GM10248 (cell line): ENCODE measurements around the gene DUSP22.

Experiments used
- CTCF ChIA-PET: fragments of 300-600 bp; sonication (Branson Sonifier 250); formaldehyde crosslinking; extraction: SDS; loops from one replicate; lab custom pipeline; 2021; ENCODE audit warnings: antibody characterized with exemption; lab: Yijun Ruan, JAX
- POLR2A ChIA-PET: fragments of 350-650 bp; sonication (Branson Sonifier 250); formaldehyde crosslinking; extraction: SDS; loops from one replicate; lab custom pipeline; 2020; ENCODE audit warnings: antibody characterized with exemption; lab: Yijun Ruan, JAX
- DNase-seq: peaks from one replicate; pipeline ENCODE4 v3.0.0; 2012; ENCODE audit errors: extremely low spot score
- CTCF ChIP-seq: IDR thresholded peaks from 2 replicates; pipeline ENCODE4 v1.5.1; 2012; ENCODE audit warnings: mild to moderate bottlenecking, low read depth; ENCODE audit errors: extremely low read depth, missing control alignments, control extremely low read depth

The DUSP22 gene

GRCh38 chr6:380234-381218, 88.2 kb downstream of the DUSP22 start:
- CTCF ChIA-PET = interaction anchor here (0.9 to 1.7 kb wide), 9 partner anchors 8 to 196 kb away, joined by 3 to 6 read pairs (median 3); no protein-coding TSS in a partner anchor
- POLR2A ChIA-PET = interaction anchor here (2.2 kb wide), 1 partner anchor 11 kb away, joined by 11 read pairs; the partner anchor contains the start of gene IRF4
- no peak for DNase-seq
- TF ChIP-seq CTCF = no peak

GRCh38 chr6:381742-382461, 89.6 kb downstream of the DUSP22 start:
- peak; percentile 14 for DNase-seq
- TF ChIP-seq CTCF = no peak
- ChIA-PET CTCF (interaction anchor here (0.9 to 1.7 kb wide), 6 partner anchors 10 to 197 kb away, joined by 3 to 6 read pairs (median 3); no protein-coding TSS in a partner anchor), POLR2A (interaction anchor here (1.4 kb wide), 1 partner anchor 10 kb away, joined by 5 read pairs; the partner anchor contains the start of gene IRF4)

DNA sequence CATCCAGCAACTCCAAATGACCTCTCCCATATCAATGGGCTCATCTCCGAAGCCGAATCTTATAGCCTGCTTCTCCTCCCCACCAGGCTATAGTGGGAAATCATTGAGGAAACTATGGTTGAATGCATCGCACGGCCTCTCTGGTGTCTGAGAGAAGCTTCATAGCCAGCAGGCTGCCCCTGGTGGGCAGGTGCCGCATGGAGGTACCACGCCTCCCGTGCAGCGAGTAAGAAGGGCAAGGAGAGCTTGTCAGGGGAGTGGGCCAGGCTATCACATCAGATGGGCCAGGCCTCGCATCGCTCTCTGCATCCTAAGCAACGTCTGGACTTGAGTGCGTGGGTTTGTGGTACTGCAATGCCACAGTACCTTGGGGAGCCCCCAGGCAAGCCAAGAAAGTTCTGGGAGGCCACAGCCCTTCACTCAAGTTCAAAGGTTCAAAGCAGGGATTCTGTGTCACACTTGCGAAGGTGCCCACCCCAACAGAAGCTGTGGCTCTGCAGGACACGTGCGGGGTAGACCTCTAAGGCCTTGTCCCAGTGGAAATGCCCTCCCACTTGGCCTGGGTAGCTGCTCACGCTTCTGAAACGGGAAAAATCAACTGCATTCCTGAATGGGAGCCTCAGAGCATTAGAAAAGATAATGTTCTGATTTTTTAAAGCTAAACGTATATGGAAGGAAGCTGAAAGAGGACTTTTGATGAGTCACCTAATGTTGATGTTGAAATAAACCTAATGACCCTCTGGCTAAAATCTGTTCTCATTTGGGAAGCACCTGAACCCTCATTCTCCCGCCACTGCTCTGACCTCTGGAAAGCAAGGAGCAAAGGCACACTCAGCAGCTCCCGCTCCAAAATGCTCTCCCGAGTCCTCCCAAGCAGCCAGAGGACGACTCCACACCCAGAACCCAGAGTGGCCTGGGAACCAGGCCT, 90.9 kb downstream of the DUSP22 start:
- no peak for TF ChIP-seq CTCF
- POLR2A ChIA-PET = interaction anchor here (1.6 kb wide), 1 partner anchor 9 kb away, joined by 12 read pairs; the partner anchor contains the start of gene IRF4
- CTCF ChIA-PET = interaction anchor here (0.7 to 2.3 kb wide), 5 partner anchors 10 to 215 kb away, joined by 3 to 6 read pairs (median 3); no protein-coding TSS in a partner anchor
- no peak for DNase-seq

DNA sequence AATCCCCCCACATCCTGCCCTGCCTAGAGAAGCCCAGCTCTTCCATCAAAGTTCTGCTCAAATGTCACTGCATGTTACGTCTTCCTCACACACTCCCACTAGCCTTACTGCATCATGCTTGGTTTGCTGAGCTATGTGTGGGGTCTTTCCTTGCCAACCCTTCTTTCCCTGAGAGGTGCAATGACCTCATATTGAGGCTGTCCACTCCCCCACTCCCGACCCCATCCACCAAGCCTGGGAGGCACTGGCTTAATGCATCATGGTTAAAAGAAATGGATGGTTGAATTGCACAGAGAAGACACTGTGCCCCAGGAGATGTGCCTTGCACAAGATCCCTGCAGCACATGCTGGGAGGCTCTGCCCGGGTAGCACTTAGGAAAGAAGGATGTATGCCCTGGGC, 91.6 kb downstream of the DUSP22 start:
- ChIA-PET POLR2A (interaction anchor here (1.6 kb wide), 1 partner anchor 8 kb away, joined by 12 read pairs; the partner anchor contains the start of gene IRF4), CTCF (interaction anchor here (0.7 to 2.3 kb wide), 5 partner anchors 11 to 215 kb away, joined by 3 to 6 read pairs (median 3); no protein-coding TSS in a partner anchor)
- DNase-seq = no peak
- no peak for TF ChIP-seq CTCF

- ChIA-PET POLR2A (no interaction called here), CTCF (interaction anchor here (0.7 to 2.3 kb wide), 4 partner anchors 9 to 195 kb away, joined by 3 to 7 read pairs (median 5); no protein-coding TSS in a partner anchor)
Observed at GRCh38 chr6:384898-385297, 92.6 kb downstream of the DUSP22 start.

More at GRCh38 chr6:384898-385297, 92.6 kb downstream of the DUSP22 start:
- no peak for DNase-seq
- TF ChIP-seq CTCF = no peak
